Measurements from ENCODE around the gene WDPCP. TPM values are rescaled to one million over a fixed set of nuclear protein-coding genes. Genes with fewer than 3 reads are reported as not detected.

Gene WDPCP
- total RNA-seq, 4 donors from 2014 or later = 6.5 to 41.3 (median 7.4) TPM

DNA sequence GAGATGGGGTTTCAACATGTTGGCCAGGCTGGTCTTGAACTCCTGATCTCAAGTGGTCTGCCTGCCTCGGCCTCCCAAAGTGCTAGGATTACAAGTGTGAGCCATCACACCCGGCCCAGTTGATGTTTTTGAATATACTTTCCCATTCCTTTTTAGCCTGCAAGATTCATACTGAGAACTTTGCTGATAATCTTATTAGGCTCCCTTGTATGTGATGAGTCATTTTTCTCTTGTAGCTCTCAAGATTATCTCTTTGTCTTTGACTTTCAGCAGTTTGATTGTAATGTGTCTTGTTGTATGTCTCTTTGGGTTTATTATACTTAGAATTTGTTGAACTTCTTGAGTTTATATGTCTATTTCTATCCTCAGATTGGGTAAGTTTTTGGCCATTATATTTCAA is 456.3 kb downstream of the WDPCP start:
- Histone ChIP-seq H3K4me3 (no peak overlapping the region), H3K9me3 (peaks cover 0 to 5% (median 1%) of the 10 kb centered on the region in 4 donors), H3K36me3 (no peaks in the 10 kb centered on the region), H3K27me3 (no peaks in the 10 kb centered on the region), H3K4me1 (no peaks in the 10 kb centered on the region), H3K27ac (no peak overlapping the region)
- no peak for DNase-seq
- no peak for TF ChIP-seq CTCF (IDR thresholded peaks at IDR 0.05)

DNA sequence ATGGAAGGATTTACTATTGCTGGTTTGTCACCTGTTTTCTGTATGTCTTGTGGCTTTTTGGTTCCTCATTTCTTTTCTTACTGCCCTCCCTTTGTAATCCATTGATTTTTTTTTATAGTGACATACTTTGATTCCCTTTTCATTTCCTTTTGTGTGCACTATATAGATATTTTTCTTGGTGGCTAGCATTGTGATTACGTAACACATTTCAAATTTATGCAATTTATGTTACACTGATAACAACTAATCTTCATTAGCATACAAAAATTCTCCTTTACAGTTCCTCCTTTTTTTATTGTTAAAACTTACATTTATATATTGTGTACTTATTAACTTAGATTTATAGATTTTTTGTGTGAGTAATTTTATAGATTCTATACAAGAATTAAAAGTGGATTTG is 457.1 kb downstream of the WDPCP start:
- Histone ChIP-seq H3K27me3 (no peaks in the 10 kb centered on the region), H3K9me3 (peaks cover 0 to 3% (median 0%) of the 10 kb centered on the region in 4 donors), H3K27ac (no peak overlapping the region), H3K36me3 (no peaks in the 10 kb centered on the region), H3K4me1 (no peaks in the 10 kb centered on the region), H3K4me3 (no peak overlapping the region)
- TF ChIP-seq POLR2A (IDR thresholded peaks at IDR 0.05) (no peak), CTCF (IDR thresholded peaks at IDR 0.05) (no peak)
- DNase-seq = no peak

- Histone ChIP-seq H3K4me1 (no peaks in the 10 kb centered on the region), H3K27me3 (no peaks in the 10 kb centered on the region), H3K27ac (no peak overlapping the region), H3K4me3 (no peak overlapping the region), H3K36me3 (no peaks in the 10 kb centered on the region), H3K9me3 (no peaks in the 10 kb centered on the region)
- DNase-seq = no peak
- TF ChIP-seq CTCF (IDR thresholded peaks at IDR 0.05) (no peak), POLR2A (IDR thresholded peaks at IDR 0.05) (no peak)
Measured at GRCh38 chr2:63127594-63127993, 460.7 kb downstream of the WDPCP start.

DNA sequence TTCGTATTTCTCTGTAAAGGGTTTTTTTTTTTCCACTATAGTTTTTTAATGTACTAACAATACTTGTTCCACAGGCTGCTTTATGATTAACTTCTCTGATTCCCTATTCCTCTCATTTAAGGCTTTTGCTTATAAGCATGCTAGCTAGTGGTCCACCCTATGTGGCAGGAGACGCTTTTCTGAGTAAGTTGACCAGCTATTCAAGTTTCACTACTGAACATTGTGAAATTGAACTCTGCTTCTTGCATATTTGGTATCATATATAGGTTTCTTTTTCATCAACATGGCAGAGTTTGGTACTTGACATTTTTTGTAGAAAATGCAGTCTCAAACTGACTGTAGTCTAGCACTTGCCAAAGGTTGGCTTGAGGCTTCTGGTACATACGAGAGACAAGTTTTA is 463.4 kb downstream of the WDPCP start:
- Histone ChIP-seq H3K27ac (no peak overlapping the region), H3K4me3 (no peak overlapping the region)
- TF ChIP-seq CTCF (IDR thresholded peaks at IDR 0.05) = no peak
- TF ChIP-seq POLR2A (IDR thresholded peaks at IDR 0.05) = no peak

GRCh38 chr2:63124218-63124617 is 464.1 kb downstream of the WDPCP start:
- TF ChIP-seq POLR2A (IDR thresholded peaks at IDR 0.05) (no peak), CTCF (IDR thresholded peaks at IDR 0.05) (no peak)
- Histone ChIP-seq H3K9me3 (no peaks in the 10 kb centered on the region), H3K4me1 (no peaks in the 10 kb centered on the region), H3K27me3 (no peaks in the 10 kb centered on the region), H3K27ac (no peak overlapping the region), H3K4me3 (no peak overlapping the region), H3K36me3 (no peaks in the 10 kb centered on the region)
- DNase-seq = no peak

More for the DNA sequence above, 463.4 kb downstream of the WDPCP start:
- no peaks in the 10 kb centered on the region for H3K36me3 ChIP-seq
- DNase-seq = no peak
- no peaks in the 10 kb centered on the region for H3K27me3 ChIP-seq
- H3K4me1 ChIP-seq = no peaks in the 10 kb centered on the region
- no peaks in the 10 kb centered on the region for H3K9me3 ChIP-seq

DNA sequence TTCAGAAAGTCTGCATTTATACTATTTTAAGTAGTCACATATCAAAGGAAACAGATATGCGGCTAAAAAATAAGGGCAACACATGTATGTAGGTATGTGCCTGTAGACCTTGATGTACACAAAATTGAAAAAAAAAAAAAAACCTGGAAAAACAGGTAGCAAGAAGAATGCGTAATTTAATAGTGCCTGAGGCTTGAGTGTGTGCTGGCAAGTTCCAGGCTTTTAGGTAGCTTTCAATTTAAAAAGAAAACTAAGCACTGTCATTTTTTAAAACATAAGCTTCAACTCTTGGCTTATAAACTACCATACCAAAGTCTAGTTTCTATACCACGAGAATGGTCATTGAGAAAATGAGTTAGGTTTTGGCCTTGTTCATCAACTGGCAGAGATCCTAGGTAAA is 465.4 kb downstream of the WDPCP start:
- H3K9me3 ChIP-seq = no peaks in the 10 kb centered on the region
- TF ChIP-seq POLR2A (IDR thresholded peaks at IDR 0.05) = no peak
- no peak for TF ChIP-seq CTCF (IDR thresholded peaks at IDR 0.05)
- no peak overlapping the region for H3K27ac ChIP-seq
- H3K4me1 ChIP-seq = no peaks in the 10 kb centered on the region
- H3K36me3 ChIP-seq = no peaks in the 10 kb centered on the region
- H3K27me3 ChIP-seq = no peaks in the 10 kb centered on the region
- no peak for DNase-seq
- no peak overlapping the region for H3K4me3 ChIP-seq
